Measurements from ENCODE around the gene HMGN1.

DNA sequence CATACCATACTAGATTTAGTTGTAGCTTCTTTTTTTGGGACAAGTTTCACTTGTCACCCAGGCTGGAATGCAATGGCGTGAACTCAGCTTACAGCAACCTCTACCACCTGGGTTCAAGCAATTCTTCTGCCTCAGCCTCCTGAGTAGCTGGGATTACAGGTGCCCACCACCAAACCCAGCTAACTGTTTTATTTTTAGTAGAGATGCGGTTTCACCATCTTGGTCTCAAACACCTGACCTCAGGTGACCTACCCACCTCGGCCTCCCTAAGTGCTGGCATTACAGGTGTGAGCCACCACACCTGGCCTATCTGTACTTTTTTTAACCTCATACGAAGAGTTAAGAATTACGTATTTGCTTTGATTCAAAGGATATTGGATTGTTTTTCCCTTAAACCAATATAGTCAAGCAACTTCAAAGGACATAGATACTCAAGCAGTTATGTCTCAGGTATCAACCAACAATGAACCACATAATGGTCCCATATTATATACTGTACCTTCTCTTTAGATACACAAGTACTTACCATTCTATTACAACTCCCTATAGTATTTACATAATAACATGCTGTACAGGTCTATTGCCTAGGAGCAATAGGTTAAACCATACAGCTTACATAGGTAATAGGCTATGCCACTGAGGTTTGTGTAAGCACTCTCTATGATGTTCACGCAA, 7.5 kb downstream of the HMGN1 start:
- TF ChIP-seq POLR2A (IDR thresholded peaks at IDR 0.05) (no peak), CTCF (IDR thresholded peaks at IDR 0.05) (no peak)

Data from Peyer's patch (tissue), 4 donors.